GM21529 (cell line): Measurements from ENCODE around the gene SHROOM3.

Source experiments
- ATAC-seq: cut with Tn5 transposase; IDR thresholded peaks from one replicate; pipeline ENCODE4 v1.9.1; 2021; ENCODE audit not compliant: unreplicated experiment

SHROOM3 gene

GRCh38 chr4:76740192-76740591 lies 305.2 kb downstream of the SHROOM3 start:
- no peak for ATAC-seq

DNA sequence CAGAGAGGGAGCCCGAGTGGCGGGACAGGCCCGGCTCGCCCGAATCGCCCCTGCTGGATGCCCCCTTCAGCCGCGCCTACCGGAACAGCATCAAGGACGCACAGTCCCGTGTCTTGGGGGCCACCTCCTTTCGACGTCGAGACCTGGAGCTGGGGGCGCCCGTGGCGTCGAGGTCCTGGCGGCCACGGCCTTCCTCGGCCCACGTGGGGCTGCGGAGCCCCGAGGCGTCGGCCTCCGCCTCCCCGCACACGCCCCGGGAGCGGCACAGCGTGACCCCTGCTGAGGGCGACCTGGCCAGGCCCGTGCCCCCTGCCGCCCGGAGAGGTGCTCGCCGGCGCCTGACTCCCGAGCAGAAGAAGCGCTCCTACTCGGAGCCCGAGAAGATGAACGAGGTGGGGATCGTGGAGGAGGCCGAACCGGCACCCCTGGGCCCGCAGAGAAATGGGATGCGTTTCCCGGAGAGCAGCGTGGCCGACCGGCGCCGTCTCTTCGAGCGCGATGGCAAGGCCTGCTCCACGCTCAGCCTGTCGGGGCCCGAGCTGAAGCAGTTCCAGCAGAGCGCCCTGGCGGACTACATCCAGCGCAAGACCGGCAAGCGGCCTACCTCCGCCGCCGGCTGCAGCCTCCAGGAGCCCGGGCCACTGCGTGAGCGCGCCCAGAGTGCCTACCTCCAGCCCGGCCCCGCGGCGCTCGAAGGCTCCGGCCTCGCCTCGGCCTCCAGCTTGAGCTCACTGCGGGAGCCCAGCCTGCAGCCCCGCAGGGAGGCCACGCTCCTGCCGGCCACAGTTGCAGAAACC lies 306.0 kb downstream of the SHROOM3 start:
- ATAC-seq, result no peak

GRCh38 chr4:76741663-76742020 lies 306.6 kb downstream of the SHROOM3 start:
- ATAC-seq, result no peak

DNA sequence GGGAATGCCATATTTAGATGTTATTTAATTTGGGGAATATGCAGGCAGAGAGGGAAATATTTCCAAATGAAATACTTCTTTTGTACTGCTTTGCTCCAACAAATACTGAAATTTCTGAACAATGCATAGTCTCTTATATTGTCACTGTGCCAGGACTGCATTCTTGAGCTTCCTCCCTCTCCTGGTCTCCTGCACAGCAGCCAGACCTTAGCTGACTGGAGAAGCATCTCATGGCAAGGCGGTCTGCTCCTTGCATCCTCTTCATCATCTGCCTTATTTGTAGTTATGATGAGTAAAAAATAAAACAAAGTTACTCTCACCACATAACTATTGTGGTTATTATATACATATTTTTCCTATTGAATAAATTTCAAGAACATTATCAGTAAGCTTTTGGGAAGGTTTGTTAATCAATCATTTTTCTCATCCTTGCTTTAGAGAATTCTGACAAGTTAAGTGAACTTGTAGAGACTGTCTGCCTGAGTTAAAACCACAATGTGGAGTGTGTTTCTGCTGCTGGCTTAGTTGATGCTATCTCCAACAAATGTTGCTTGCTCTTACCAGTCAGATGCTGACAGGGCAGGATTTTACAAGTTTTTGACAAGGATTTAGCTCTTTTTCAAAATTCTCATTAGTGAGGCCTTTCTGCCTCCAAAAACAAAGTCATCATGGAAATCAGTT lies 309.4 kb downstream of the SHROOM3 start:
- no peak for ATAC-seq

DNA sequence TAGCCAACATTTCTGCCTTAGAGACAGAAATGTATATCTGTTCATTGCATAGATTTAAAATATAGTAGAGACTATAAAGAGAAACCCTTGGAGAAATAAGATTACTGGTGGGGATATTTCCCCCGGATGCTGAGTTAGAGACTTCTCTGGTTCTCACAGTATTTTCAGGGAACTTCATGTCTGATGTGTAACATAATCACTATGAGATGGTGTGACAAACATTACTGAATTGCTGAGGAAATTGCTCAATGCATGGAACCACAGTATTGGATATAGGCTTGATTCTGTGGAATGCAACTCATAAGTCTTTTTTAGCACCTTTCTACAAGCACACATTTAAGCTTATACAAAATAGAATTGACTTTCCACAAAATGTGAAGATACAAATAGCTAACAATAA lies 310.2 kb downstream of the SHROOM3 start:
- ATAC-seq, result no peak

GRCh38 chr4:76747563-76747962 lies 312.5 kb downstream of the SHROOM3 start:
- no peak for ATAC-seq

DNA sequence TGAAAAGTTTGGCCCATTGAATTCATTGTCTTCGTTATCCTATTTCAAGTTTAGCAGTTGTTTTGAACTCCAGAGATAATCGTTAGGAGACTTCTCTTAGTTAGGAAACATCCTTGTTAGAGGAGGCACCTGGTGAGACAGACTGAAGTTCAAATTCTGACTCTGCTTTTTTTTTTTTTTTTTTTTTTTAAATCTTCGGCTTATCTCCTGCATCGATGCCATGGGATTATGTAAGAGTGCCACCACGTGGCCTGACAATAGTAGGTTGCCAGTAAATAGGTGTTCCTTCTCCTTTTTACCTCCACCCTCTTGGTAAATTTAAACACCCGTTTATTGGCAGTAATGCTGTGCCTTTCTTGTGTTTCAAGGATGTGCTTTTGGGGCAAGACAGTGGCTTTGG lies 313.6 kb downstream of the SHROOM3 start:
- no peak for ATAC-seq

DNA sequence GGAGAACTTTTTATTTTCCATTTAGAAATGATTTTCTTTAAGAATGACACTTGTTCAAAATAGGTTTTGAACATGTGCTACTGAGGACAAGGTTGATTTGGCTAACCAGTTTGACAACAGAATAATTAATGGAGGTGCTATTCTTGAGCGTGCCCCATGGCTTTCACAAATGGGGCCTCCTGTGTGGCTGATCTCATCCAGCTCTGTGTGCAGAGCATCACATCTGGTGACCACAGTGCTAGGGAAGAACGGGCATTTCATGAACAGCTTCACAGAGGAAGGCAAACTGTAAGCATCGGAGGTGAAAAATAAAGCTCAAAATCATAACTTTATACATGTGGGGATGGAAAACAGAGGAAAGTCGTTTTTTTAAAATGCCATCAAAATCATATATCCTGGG lies 314.3 kb downstream of the SHROOM3 start:
- no peak for ATAC-seq

DNA sequence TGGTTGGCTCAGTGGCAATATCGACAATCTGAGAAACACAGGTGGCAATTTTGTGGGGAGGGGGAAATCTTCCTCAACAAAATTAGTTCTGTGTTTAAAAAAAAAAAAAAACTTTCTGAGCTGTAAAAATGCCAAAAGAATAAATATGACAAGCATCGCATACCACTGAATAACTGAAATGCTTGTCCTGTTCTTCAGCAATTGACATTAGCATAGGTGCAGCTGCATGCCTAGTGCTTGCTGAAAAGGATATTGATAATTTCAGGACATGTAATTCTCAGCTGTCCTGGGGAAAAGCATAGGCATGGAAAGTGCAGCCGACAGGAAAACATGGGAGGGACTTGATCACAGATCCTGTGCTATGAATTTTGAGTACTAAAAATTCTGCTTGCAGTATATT lies 315.7 kb downstream of the SHROOM3 start:
- ATAC-seq, result no peak

- ATAC-seq, result no peak
These were observed 316.7 kb downstream of the SHROOM3 start for GRCh38 chr4:76751612-76752343.

DNA sequence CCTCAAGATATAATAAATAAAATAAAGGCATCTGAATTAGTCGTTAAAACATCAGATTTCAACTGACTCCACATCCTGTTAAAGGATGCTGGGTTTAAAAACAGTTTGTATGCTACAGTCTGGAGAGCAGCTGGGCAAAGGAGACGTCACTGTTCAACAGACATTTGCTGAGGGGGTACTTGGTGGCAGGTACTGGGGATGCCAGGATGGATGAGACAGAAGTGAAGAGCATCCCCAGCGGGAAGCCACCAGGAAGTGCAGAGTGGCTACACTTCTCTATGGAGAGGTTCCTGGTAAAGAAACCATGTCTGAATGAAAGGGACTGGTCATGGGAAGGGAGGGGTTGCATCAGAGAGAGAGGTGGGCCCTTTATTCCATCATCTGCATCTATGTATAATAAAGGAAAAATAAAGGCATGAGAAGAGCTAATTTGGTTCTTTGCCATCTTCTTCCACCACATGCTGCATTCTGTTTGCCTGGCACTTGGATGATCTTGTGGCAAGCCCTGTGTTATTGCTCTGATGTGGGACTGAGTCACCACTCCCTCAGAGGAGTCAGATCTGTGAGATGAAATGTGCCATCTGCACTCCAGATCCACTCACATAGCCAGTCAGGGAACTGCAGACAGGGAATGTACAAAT lies 318.0 kb downstream of the SHROOM3 start:
- no peak for ATAC-seq

- no peak for ATAC-seq
These were observed 318.8 kb downstream of the SHROOM3 start for GRCh38 chr4:76753814-76754213.

GRCh38 chr4:76754439-76754838 lies 319.4 kb downstream of the SHROOM3 start:
- no peak for ATAC-seq

GRCh38 chr4:76755756-76756155 lies 320.7 kb downstream of the SHROOM3 start:
- ATAC-seq, result no peak

DNA sequence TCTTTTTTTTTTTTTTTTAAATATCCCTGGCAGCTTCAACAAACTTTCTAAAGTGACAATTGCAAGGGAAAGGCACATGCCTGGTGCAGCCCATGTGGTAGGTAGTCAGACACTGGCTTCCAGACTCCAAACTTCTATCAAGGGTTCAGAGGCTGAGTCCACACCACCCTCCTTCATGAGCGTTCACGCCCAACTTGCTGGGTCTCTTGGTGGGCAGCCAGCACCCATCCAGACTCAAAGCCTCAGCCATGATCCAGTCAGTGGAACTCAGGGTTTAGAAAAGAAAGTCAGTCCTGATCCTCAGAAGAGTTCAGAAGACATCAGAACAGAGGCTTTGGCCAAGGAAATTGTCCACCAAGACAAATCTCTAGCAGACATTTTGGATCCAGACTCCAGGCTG lies 321.4 kb downstream of the SHROOM3 start:
- no peak for ATAC-seq

DNA sequence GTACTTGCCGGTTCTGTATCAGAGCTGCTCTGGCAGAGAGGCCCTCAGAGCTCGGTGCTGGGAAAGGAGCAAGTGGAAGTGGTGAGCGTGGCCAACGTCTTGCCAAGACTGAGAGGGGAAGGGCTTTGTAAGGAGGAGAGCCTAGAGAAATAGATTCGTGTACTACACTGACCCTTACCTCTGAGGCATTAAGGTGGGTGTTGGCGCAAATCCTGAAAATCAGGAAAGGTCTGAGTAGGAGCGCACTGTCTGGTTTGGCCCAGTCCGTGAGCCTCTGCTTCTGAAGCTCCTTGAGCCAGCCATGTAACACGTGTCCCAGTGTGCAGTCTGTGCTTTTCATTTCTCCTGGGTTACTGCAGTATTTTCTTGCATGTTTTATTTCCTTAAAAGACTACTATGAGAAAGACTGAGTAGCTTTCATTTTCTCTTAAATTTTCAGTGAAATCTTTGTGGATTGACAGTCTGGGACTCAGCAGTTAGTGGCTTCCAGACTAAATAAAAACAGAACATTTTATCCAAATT lies 322.4 kb downstream of the SHROOM3 start:
- ATAC-seq, result no peak

DNA sequence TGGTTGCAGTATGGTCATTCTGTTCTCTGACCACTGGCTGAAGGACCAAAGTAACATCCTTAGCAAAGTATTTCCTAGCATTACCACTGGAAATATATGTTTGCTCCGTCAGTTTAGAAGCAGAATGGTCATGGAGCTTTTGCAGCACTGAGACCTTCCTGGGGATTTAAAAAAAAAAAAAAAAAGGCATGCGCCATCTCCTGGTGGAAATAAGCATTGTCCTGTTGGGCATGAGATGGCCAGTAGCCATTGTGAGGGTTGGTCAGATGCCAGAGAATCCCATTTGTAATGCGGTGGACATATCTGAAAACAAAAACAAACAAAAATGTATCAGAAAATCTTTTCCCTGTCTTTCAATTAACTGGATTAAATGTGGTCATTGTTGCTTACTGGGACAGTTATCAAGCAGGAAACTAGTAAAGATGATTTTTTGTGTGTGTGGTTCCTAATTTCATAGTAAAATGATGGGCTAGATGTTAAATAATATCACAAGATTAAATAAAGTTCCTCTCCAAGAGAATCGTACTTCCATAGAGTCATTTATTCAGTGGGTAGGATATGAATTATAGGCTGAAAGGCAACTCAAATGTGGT lies 323.4 kb downstream of the SHROOM3 start:
- no peak for ATAC-seq

DNA sequence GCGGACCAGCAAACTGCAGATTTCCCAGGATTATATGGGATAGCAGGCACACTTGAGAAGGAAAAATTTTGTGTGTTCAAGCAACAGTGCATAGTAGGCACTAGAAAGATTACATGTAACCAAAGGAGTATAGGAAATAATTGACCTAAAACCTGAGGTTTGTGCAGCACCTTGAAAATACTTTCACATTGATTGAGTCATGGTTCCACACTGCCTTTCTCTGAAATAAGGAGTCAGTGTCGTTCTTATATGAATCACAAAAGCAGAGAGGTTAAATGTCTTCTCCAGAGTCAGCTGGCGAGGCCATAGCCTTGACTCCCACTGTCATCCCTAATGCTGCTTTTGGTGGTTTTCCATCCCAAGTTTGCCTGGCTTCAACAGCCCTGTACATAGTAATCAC lies 324.0 kb downstream of the SHROOM3 start:
- ATAC-seq, result no peak

DNA sequence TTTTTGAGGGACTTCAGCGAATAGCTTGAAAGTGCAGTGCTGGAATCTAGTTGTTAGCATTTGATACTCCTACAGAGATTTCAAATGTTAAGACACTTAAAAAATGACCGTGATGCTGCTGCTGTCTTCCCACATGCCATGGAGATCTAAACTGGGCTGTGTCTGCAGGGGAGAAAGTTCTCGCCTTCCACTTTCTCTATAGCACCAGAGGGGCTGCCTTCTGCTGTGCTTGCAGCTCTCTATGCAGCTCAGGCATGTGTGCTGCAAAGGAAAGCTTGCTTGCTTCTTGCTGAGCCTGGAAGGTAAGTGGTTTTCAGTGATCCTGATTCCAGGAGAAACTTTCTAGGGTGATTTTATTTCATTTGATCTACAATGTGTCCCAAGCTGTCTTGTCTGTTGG lies 325.2 kb downstream of the SHROOM3 start:
- no peak for ATAC-seq

DNA sequence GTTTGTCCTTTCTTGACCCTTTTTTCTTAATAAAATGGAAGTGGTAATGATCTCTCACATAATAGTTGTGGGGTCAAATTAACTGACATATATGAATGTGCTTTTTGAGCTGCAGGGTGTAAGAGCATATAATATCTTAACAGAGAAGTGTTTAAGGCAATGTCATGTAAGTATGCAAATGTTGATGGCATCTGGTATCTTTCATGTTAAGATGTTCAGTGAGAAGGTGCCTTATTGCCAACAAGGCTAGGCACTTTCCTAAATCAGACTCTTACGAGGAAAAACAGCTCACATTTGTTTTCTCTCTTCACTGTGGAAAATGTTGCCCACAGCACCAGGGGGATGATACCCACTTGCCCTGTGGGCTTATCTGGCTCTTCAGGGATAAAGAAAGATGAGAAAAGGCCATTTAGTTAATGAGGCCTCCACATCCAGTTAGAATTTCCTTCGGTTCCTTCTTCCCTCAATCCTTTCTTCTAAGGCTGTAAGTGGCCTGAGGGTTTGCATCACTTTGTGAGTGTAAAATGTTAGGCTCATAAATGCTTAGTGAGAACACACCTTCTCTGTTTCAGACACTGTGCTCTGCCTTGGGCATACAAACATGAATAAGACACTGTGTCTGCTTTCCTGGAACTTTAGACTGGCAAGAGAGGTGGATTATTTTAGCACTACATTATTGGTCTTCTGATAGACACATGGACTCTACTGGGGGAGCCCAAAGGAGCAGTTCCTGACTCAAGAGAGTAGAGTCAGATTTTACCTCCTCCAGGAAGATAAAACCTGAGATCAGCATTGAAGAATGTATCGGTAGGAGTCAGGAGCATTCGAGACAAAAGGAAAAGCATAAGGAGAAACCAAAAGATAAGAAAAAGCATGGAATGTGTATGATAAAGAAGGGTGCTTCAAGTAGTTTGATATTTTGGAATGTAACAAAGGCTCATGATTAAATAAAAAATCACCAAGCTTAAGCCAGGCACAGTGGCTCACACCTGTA lies 327.4 kb downstream of the SHROOM3 start:
- no peak for ATAC-seq
